HepG2 (cell line): ENCODE results near the gene MLC1. TPM values are rescaled to one million over a fixed set of nuclear protein-coding genes. Genes with fewer than 3 reads are reported as not detected.

Source experiments
- AFF4 ChIP-seq: sonication (generic); formaldehyde crosslinking; IDR thresholded peaks from 2 replicates; pipeline ENCODE4 v1.4.0; 2020; ENCODE audit warnings: missing genetic modification reagents
- CREB3 ChIP-seq: sonication (generic); formaldehyde crosslinking; IDR thresholded peaks from 2 replicates; pipeline ENCODE4 v1.5.0; 2020; ENCODE audit warnings: missing genetic modification reagents
- HDAC2 ChIP-seq: sonication (generic); formaldehyde crosslinking; IDR thresholded peaks from 2 replicates; pipeline ENCODE4 v1.4.0; 2020; ENCODE audit warnings: missing genetic modification reagents
- HMGXB4 ChIP-seq, 2 experiments: sonication (generic) in 1 of 2; formaldehyde crosslinking in 1 of 2; IDR thresholded peaks; 2 replicates each; pipeline versions ENCODE4 v1.4.0 to v1.6.1; 2018 to 2020; ENCODE audit warnings: missing genetic modification reagents in 2 of 2, borderline replicate concordance in 1 of 2, low read depth in 1 of 2, mild to moderate bottlenecking in 1 of 2, missing biosample characterization in 1 of 2
- MTF2 ChIP-seq: sonication (generic); formaldehyde crosslinking; IDR thresholded peaks from 2 replicates; pipeline ENCODE4 v1.5.0; 2020; ENCODE audit warnings: missing genetic modification reagents, borderline replicate concordance
- MXD1 ChIP-seq: sonication (generic); formaldehyde crosslinking; IDR thresholded peaks from 2 replicates; pipeline ENCODE4 v1.4.0; 2020; ENCODE audit warnings: mild to moderate bottlenecking, missing genetic modification reagents
- THYN1 ChIP-seq: sonication (generic); formaldehyde crosslinking; IDR thresholded peaks from 2 replicates; pipeline ENCODE4 v1.8.1; 2023; ENCODE audit warnings: low read depth, mild to moderate bottlenecking, moderate library complexity, missing genetic modification reagents, borderline replicate concordance
- UBTF ChIP-seq: sonication (generic); formaldehyde crosslinking; IDR thresholded peaks from 2 replicates; pipeline ENCODE4 v1.4.0; 2020; ENCODE audit warnings: mild to moderate bottlenecking, missing genetic modification reagents
- YEATS4 ChIP-seq: sonication (generic); formaldehyde crosslinking; IDR thresholded peaks from 2 replicates; pipeline ENCODE4 v1.4.0; 2020; ENCODE audit warnings: missing genetic modification reagents, borderline replicate concordance
- ZBTB42 ChIP-seq: sonication (generic); formaldehyde crosslinking; IDR thresholded peaks from 2 replicates; pipeline ENCODE4 v1.5.0; 2020; ENCODE audit warnings: mild to moderate bottlenecking, missing genetic modification reagents
- ZGPAT ChIP-seq: IDR thresholded peaks from 2 replicates; pipeline ENCODE4 v1.6.1; 2016; ENCODE audit warnings: mild to moderate bottlenecking
- ZNF121 ChIP-seq: sonication (generic); formaldehyde crosslinking; IDR thresholded peaks from 2 replicates; pipeline ENCODE4 v1.5.0; 2020; ENCODE audit warnings: mild to moderate bottlenecking, missing genetic modification reagents
- ZNF354B ChIP-seq: sonication (generic); formaldehyde crosslinking; IDR thresholded peaks from 2 replicates; pipeline ENCODE4 v1.8.0; 2022; ENCODE audit warnings: mild to moderate bottlenecking, missing genetic modification reagents
- ZNF430 ChIP-seq: sonication (generic); formaldehyde crosslinking; IDR thresholded peaks from 2 replicates; pipeline ENCODE4 v1.9.0; 2021; ENCODE audit warnings: mild to moderate bottlenecking, missing genetic modification reagents
- ZNF513 ChIP-seq: sonication (generic); formaldehyde crosslinking; conservative IDR thresholded peaks from 2 replicates; pipeline ENCODE4 v1.5.0; 2020; ENCODE audit warnings: missing genetic modification reagents
- ZNF768 ChIP-seq: sonication (generic); formaldehyde crosslinking; IDR thresholded peaks from 2 replicates; pipeline ENCODE4 v1.4.0; 2020; ENCODE audit warnings: missing genetic modification reagents
- polyA plus RNA-seq, 8 experiments: library from polyadenylated mRNA; depleted of rRNA in 3 of 8; stranded (reverse) in 7 of 8; unstranded in 1 of 8; fragments of >200 nt; fragmentation: Illumina TruSeq in 4 of 8; extraction: Trizol in 4 of 8; gene quantifications; 2 replicates each; pipeline versions ENCODE4 v1.2.1 to v1.2.3, GENCODE V29; 2011 to 2016; ENCODE audit warnings: low read depth in 4 of 8, missing spikeins in 1 of 8, mixed read lengths in 1 of 8; ENCODE audit not compliant: insufficient read depth in 1 of 8
- total RNA-seq, 5 experiments: library from RNA; depleted of rRNA; stranded (reverse); fragments of >200 nt; fragmentation: Illumina TruSeq; extraction: Trizol; gene quantifications; 2 replicates each; pipeline ENCODE4 v1.2.3, GENCODE V29; 2016; ENCODE audit warnings: low read depth in 1 of 5

Gene MLC1
- total and polyA plus RNA-seq, 2 of the 13 experiments (the other 11 are each of a cell fraction or from before 2014, with no cell fraction given): not detected

GRCh38 chr22:50102946-50103345 is 17.7 kb upstream of the MLC1 start (continued):
- TF ChIP-seq MTF2 (CRISPR knock-in tag) (no peak), THYN1 (CRISPR knock-in tag) (no peak), ZNF513 (no peak), AFF4 (CRISPR knock-in tag) (no peak), ZGPAT (no peak; the same call in 1 of the 2 replicates), ZNF354B (CRISPR knock-in tag) (no peak), MXD1 (peak; percentile 76; the same call in 1 of the 2 replicates), ZNF121 (CRISPR knock-in tag) (no peak), ZNF768 (CRISPR knock-in tag) (no peak), HMGXB4 (CRISPR knock-in tag; IDR thresholded peaks at IDR 0.05; ENCODE audit: borderline replicate concordance in 1 of 2, low read depth in 1 of 2) (peak in 1 of 2 experiments; percentile 65; a peak in 1 of 4 replicates), CREB3 (CRISPR knock-in tag) (0 out of 2 replicates have a peak, but pooled peaks have one; percentile 59), YEATS4 (CRISPR knock-in tag) (no peak), ZBTB42 (CRISPR knock-in tag) (no peak), UBTF (CRISPR knock-in tag) (0 out of 2 replicates have a peak, but pooled peaks have one; percentile 20), HDAC2 (0 out of 2 replicates have a peak, but pooled peaks have one; percentile 33), ZNF430 (CRISPR knock-in tag) (peak; percentile 49; the same call in 1 of the 2 replicates)
